Immature natural killer cell (primary cell): ENCODE results near the gene DIRAS2. TPM values are rescaled to one million over a fixed set of nuclear protein-coding genes. Genes with fewer than 3 reads are reported as not detected.

ENCODE experiments used
- DNase-seq, 3 donors: peaks; one replicate each; pipeline ENCODE4 v3.0.0; 2022; ENCODE audit warnings: mixed read lengths in 1 of 3
- H3K27ac Mint-ChIP-seq, 6 donors: one replicate each; pipeline ENCODE4 v1.8.0; 2020; ENCODE audit warnings: mixed read lengths in 6 of 6, mild to moderate bottlenecking in 5 of 6, inconsistent platforms in 4 of 6, moderate library complexity in 3 of 6
- H3K27me3 Mint-ChIP-seq, 3 donors: one replicate each; pipeline ENCODE4 v1.8.0; 2020 to 2021; ENCODE audit warnings: low read depth in 3 of 3, mild to moderate bottlenecking in 3 of 3, mixed read lengths in 3 of 3, moderate library complexity in 3 of 3, inconsistent platforms in 1 of 3
- H3K36me3 Mint-ChIP-seq, 3 donors: one replicate each; pipeline ENCODE4 v1.8.0; 2020; ENCODE audit warnings: mixed read lengths in 3 of 3, inconsistent platforms in 2 of 3, mild to moderate bottlenecking in 2 of 3
- H3K4me1 Mint-ChIP-seq, 2 donors: one replicate each; pipeline ENCODE4 v1.8.0; 2020; ENCODE audit warnings: inconsistent platforms in 2 of 2, mild to moderate bottlenecking in 2 of 2, mixed read lengths in 2 of 2, moderate library complexity in 1 of 2
- H3K4me3 Mint-ChIP-seq, 5 donors: one replicate each; pipeline ENCODE4 v1.8.0; 2020; ENCODE audit warnings: mild to moderate bottlenecking in 5 of 5, mixed read lengths in 5 of 5, inconsistent platforms in 3 of 5, moderate library complexity in 3 of 5
- H3K9me3 Mint-ChIP-seq, 6 donors: one replicate each; pipeline ENCODE4 v1.8.0; 2020; ENCODE audit warnings: mild to moderate bottlenecking in 6 of 6, mixed read lengths in 6 of 6, inconsistent platforms in 4 of 6, moderate library complexity in 3 of 6
- polyA plus RNA-seq, 3 donors: library from polyadenylated mRNA; unstranded; fragments of 300-500 nt; fragmentation: Illumina TruSeq; gene quantifications; one replicate each; pipeline ENCODE4 v1.2.3, GENCODE V29; 2021

Gene DIRAS2
- polyA plus RNA-seq, 3 donors from 2014 or later, result not detected

GRCh38 chr9:90641086-90641485 lies 1.5 kb downstream of the DIRAS2 start:
- Mint-ChIP-seq H3K27ac (no peak overlapping the region), H3K36me3 (no peaks in the 10 kb centered on the region), H3K4me1 (peaks cover 0 to 7% of the 10 kb centered on the region in 2 donors), H3K27me3 (peaks cover 2 to 11% (median 5%) of the 10 kb centered on the region in 3 donors), H3K9me3 (peaks cover 0 to 2% (median 0%) of the 10 kb centered on the region in 6 donors), H3K4me3 (no peak overlapping the region)
- no peak for DNase-seq

GRCh38 chr9:90640361-90640760 lies 2.3 kb downstream of the DIRAS2 start:
- Mint-ChIP-seq H3K4me3 (no peak overlapping the region), H3K36me3 (no peaks in the 10 kb centered on the region), H3K4me1 (peaks cover 0 to 7% of the 10 kb centered on the region in 2 donors), H3K27ac (no peak overlapping the region), H3K9me3 (peaks cover 0 to 2% (median 0%) of the 10 kb centered on the region in 6 donors), H3K27me3 (peaks cover 0 to 11% (median 2%) of the 10 kb centered on the region in 3 donors)
- no peak for DNase-seq

- Mint-ChIP-seq H3K4me1 (peaks cover 0 to 3% of the 10 kb centered on the region in 2 donors), H3K27ac (no peak overlapping the region), H3K36me3 (no peaks in the 10 kb centered on the region), H3K4me3 (no peak overlapping the region), H3K27me3 (peaks cover 0 to 3% (median 2%) of the 10 kb centered on the region in 3 donors), H3K9me3 (peaks cover 0 to 2% (median 0%) of the 10 kb centered on the region in 6 donors)
- DNase-seq, result no peak
These were observed 5.0 kb downstream of the DIRAS2 start for GRCh38 chr9:90637626-90638025.

- H3K36me3 Mint-ChIP-seq, result no peaks in the 10 kb centered on the region
- H3K27ac Mint-ChIP-seq, result no peak overlapping the region
- DNase-seq, result no peak
- no peaks in the 10 kb centered on the region for H3K9me3 Mint-ChIP-seq
- H3K27me3 Mint-ChIP-seq, result peaks cover 0 to 2% (median 0%) of the 10 kb centered on the region in 3 donors
- H3K4me3 Mint-ChIP-seq, result no peak overlapping the region
- H3K4me1 Mint-ChIP-seq, result no peaks in the 10 kb centered on the region
These were observed 9.9 kb downstream of the DIRAS2 start for GRCh38 chr9:90632647-90633207.

- Mint-ChIP-seq H3K4me3 (no peak overlapping the region), H3K9me3 (no peaks in the 10 kb centered on the region), H3K4me1 (no peaks in the 10 kb centered on the region), H3K36me3 (no peaks in the 10 kb centered on the region), H3K27me3 (no peaks in the 10 kb centered on the region), H3K27ac (no peak overlapping the region)
- no peak for DNase-seq
These were observed 10.7 kb downstream of the DIRAS2 start for GRCh38 chr9:90631964-90632363.

GRCh38 chr9:90629991-90630390 lies 12.6 kb downstream of the DIRAS2 start:
- no peak overlapping the region for H3K4me3 Mint-ChIP-seq
- DNase-seq, result no peak
- no peak overlapping the region for H3K27ac Mint-ChIP-seq
- H3K36me3 Mint-ChIP-seq, result no peaks in the 10 kb centered on the region
- H3K9me3 Mint-ChIP-seq, result no peaks in the 10 kb centered on the region
- H3K27me3 Mint-ChIP-seq, result no peaks in the 10 kb centered on the region
- H3K4me1 Mint-ChIP-seq, result no peaks in the 10 kb centered on the region

GRCh38 chr9:90629354-90629753 lies 13.3 kb downstream of the DIRAS2 start:
- no peaks in the 10 kb centered on the region for H3K36me3 Mint-ChIP-seq
- no peaks in the 10 kb centered on the region for H3K4me1 Mint-ChIP-seq
- H3K9me3 Mint-ChIP-seq, result no peaks in the 10 kb centered on the region
- no peak overlapping the region for H3K27ac Mint-ChIP-seq
- DNase-seq, result no peak
- no peaks in the 10 kb centered on the region for H3K27me3 Mint-ChIP-seq
- no peak overlapping the region for H3K4me3 Mint-ChIP-seq

GRCh38 chr9:90616806-90617205 lies 25.8 kb downstream of the DIRAS2 start:
- Mint-ChIP-seq H3K27ac (no peak overlapping the region), H3K27me3 (peaks cover 0 to 8% (median 7%) of the 10 kb centered on the region in 3 donors), H3K4me3 (no peak overlapping the region), H3K4me1 (no peaks in the 10 kb centered on the region), H3K36me3 (no peaks in the 10 kb centered on the region), H3K9me3 (no peaks in the 10 kb centered on the region)
- DNase-seq, result no peak

GRCh38 chr9:90613502-90613901 lies 29.1 kb downstream of the DIRAS2 start:
- Mint-ChIP-seq H3K4me3 (no peak overlapping the region), H3K4me1 (no peaks in the 10 kb centered on the region), H3K27ac (no peak overlapping the region), H3K27me3 (peaks cover 0 to 8% (median 8%) of the 10 kb centered on the region in 3 donors), H3K36me3 (no peaks in the 10 kb centered on the region), H3K9me3 (no peaks in the 10 kb centered on the region)
- no peak for DNase-seq

GRCh38 chr9:90612957-90613356 lies 29.7 kb downstream of the DIRAS2 start:
- H3K9me3 Mint-ChIP-seq, result no peaks in the 10 kb centered on the region
- no peak for DNase-seq
- peaks cover 0 to 8% (median 8%) of the 10 kb centered on the region in 3 donors for H3K27me3 Mint-ChIP-seq
- no peaks in the 10 kb centered on the region for H3K36me3 Mint-ChIP-seq
- no peak overlapping the region for H3K27ac Mint-ChIP-seq
- no peaks in the 10 kb centered on the region for H3K4me1 Mint-ChIP-seq
- no peak overlapping the region for H3K4me3 Mint-ChIP-seq

- peaks cover 0 to 12% (median 6%) of the 10 kb centered on the region in 3 donors for H3K27me3 Mint-ChIP-seq
- no peak overlapping the region for H3K27ac Mint-ChIP-seq
These were observed 31.1 kb downstream of the DIRAS2 start for GRCh38 chr9:90611568-90611967.

GRCh38 chr9:90611121-90611520 lies 31.5 kb downstream of the DIRAS2 start:
- Mint-ChIP-seq H3K4me3 (no peak overlapping the region), H3K36me3 (no peaks in the 10 kb centered on the region), H3K27me3 (peaks cover 0 to 12% (median 5%) of the 10 kb centered on the region in 3 donors), H3K27ac (no peak overlapping the region), H3K9me3 (no peaks in the 10 kb centered on the region), H3K4me1 (no peaks in the 10 kb centered on the region)
- DNase-seq, result no peak

More at GRCh38 chr9:90611568-90611967, 31.1 kb downstream of the DIRAS2 start:
- H3K36me3 Mint-ChIP-seq, result no peaks in the 10 kb centered on the region
- H3K4me1 Mint-ChIP-seq, result no peaks in the 10 kb centered on the region
- H3K4me3 Mint-ChIP-seq, result no peak overlapping the region
- DNase-seq, result no peak
- H3K9me3 Mint-ChIP-seq, result no peaks in the 10 kb centered on the region

GRCh38 chr9:90607701-90608516 lies 34.7 kb downstream of the DIRAS2 start:
- DNase-seq, result no peak
- Mint-ChIP-seq H3K36me3 (no peaks in the 10 kb centered on the region), H3K27me3 (peaks cover 3 to 13% (median 3%) of the 10 kb centered on the region in 3 donors), H3K27ac (no peak overlapping the region), H3K4me1 (no peaks in the 10 kb centered on the region), H3K9me3 (no peaks in the 10 kb centered on the region), H3K4me3 (no peak overlapping the region)

GRCh38 chr9:90600029-90600428 lies 42.6 kb downstream of the DIRAS2 start:
- H3K27ac Mint-ChIP-seq, result no peak overlapping the region
- no peaks in the 10 kb centered on the region for H3K4me1 Mint-ChIP-seq
- DNase-seq, result no peak
- peaks cover 3 to 11% (median 11%) of the 10 kb centered on the region in 3 donors for H3K27me3 Mint-ChIP-seq
- H3K36me3 Mint-ChIP-seq, result no peaks in the 10 kb centered on the region
- no peak overlapping the region for H3K4me3 Mint-ChIP-seq
- H3K9me3 Mint-ChIP-seq, result no peaks in the 10 kb centered on the region
